Activated CD4-positive, alpha-beta T cell treated with anti-CD3 and anti-CD28 coated beads for 24 hours (primary cell): ENCODE results near the gene RUNDC3A.
"Not testable (repeated sequence)": the region's sequence is repeated elsewhere in the genome, so short reads cannot be mapped to it uniquely, and the experiment has no call there.

ENCODE experiments used
- DNase-seq, 2 donors: peaks; one replicate each; pipeline ENCODE4 v3.0.0-alpha.2; 2020; ENCODE audit warnings: low read depth in 2 of 2

The RUNDC3A gene

GRCh38 chr17:44359006-44359405, 50.6 kb downstream of the RUNDC3A start:
- no peak for DNase-seq

GRCh38 chr17:44359458-44360143, 51.2 kb downstream of the RUNDC3A start:
- no peak for DNase-seq

- no peak for DNase-seq
These were observed 51.7 kb downstream of the RUNDC3A start for GRCh38 chr17:44360144-44360533.

- DNase-seq, result no peak
These were observed 52.4 kb downstream of the RUNDC3A start for GRCh38 chr17:44360826-44361225.

GRCh38 chr17:44361292-44362260, 53.2 kb downstream of the RUNDC3A start:
- DNase-seq, result no peak

- no peak for DNase-seq
These were observed 54.1 kb downstream of the RUNDC3A start for GRCh38 chr17:44362459-44362948.

- DNase-seq, result no peak
These were observed 54.7 kb downstream of the RUNDC3A start for GRCh38 chr17:44362949-44363612.

- peak; percentile 39 to 46 for DNase-seq
These were observed 55.3 kb downstream of the RUNDC3A start, which contains the start of gene FAM171A2 for GRCh38 chr17:44363613-44364159. FAM171A2 (minus strand) TSS chr17:44363853; CDS start chr17:44363714, 139 bp downstream.

GRCh38 chr17:44365051-44365450, 56.6 kb downstream of the RUNDC3A start:
- DNase-seq, result not testable (repeated sequence)

- no peak for DNase-seq
These were observed 59.0 kb downstream of the RUNDC3A start for GRCh38 chr17:44367231-44367979.
